Large intestine (tissue), 3 donors: ENCODE data around the gene ZNF275. TPM values are rescaled to one million over a fixed set of nuclear protein-coding genes. Genes with fewer than 3 reads are reported as not detected.

Experiments used
- DNase-seq, 2 donors: peaks; one replicate each; pipeline versions ENCODE4 v3.0.0 to v3.0.0-alpha.2; 2013
- H3K27ac ChIP-seq: one replicate; pipeline ENCODE4 v1.5.1; 2013; ENCODE audit warnings: low read length
- H3K27me3 ChIP-seq: 2 replicates; pipeline ENCODE4 v1.6.1; 2013; ENCODE audit warnings: low read length; ENCODE audit not compliant: control insufficient read depth, insufficient read depth
- H3K36me3 ChIP-seq: 2 replicates; pipeline ENCODE4 v1.6.1; 2013; ENCODE audit warnings: low read length; ENCODE audit not compliant: control insufficient read depth, insufficient read depth
- H3K4me1 ChIP-seq: one replicate; pipeline ENCODE4 v1.6.1; 2013; ENCODE audit warnings: low read length; ENCODE audit not compliant: control insufficient read depth, insufficient read depth
- H3K4me3 ChIP-seq: one replicate; pipeline ENCODE4 v1.5.1; 2013; ENCODE audit warnings: low read length
- H3K9me3 ChIP-seq: one replicate; pipeline ENCODE4 v1.6.1; 2013; ENCODE audit warnings: mild to moderate bottlenecking, low read depth, low read length, moderate library complexity; ENCODE audit not compliant: control insufficient read depth
- WGBS: methylation state at CpG from one replicate; pipeline ENCODE4 v1.1.5; 2013; ENCODE audit warnings: low lambda C conversion rate; ENCODE audit not compliant: insufficient coverage; 5-methylcytosine and 5-hydroxymethylcytosine counted together
- polyA plus RNA-seq: library from polyadenylated mRNA; unstranded; fragments of 120-200 nt; gene quantifications from one replicate; pipeline ENCODE4 v1.2.1, GENCODE V29; 2013

ZNF275 gene
- polyA plus RNA-seq, 1 donor = 9.7 TPM

DNA sequence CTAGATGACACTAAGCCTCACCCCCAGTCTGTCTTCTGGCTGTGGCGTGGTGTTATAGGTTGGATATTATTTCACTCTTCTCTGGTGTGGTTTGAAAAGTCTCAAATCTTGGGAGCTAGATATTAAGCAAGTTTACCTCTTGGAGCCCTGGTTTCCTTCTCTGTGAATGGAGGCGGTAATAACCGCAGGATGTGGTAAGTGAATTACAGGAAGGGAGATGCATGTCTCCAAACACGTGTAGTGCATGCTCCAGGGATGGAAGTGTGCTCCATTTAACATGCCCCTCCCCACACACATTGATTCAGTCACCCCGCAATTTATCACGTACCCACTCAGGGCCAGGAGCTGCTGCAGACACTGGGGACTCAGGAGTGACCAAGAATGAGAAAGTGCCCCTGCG is 4.9 kb downstream of the ZNF275 start:
- H3K27ac ChIP-seq = no peak overlapping the region
- no peak overlapping the region for H3K4me3 ChIP-seq
- WGBS = no CpG with 5 or more reads among the region's 7 CpGs
- no peaks in the 10 kb centered on the region for H3K9me3 ChIP-seq
- H3K4me1 ChIP-seq = no peaks in the 10 kb centered on the region
- no peaks in the 10 kb centered on the region for H3K27me3 ChIP-seq
- peaks cover 7% of the 10 kb centered on the region for H3K36me3 ChIP-seq
- no peak for DNase-seq

DNA sequence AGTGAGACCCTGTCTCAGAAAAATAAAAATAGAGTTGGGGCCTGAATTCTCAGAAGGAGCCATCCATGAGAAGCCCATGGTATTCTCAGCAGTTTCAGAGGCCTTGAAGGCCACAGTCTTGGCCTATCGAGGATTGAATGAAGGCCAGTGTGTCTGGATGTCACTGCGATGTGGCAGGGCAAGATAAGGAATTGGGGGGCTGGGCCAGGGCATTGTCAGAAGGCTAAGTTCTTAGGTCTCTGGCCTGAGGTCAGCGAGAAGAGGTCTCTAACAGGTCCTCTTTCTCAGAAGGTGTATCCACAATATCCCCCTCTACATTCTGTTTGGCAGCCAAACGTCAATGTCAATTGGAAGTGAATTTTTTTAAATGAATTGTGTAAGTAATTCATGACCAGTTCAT is 5.7 kb downstream of the ZNF275 start:
- no peaks in the 10 kb centered on the region for H3K4me1 ChIP-seq
- H3K4me3 ChIP-seq = no peak overlapping the region
- no peaks in the 10 kb centered on the region for H3K27me3 ChIP-seq
- WGBS = no CpG with 5 or more reads among the region's 4 CpGs
- H3K27ac ChIP-seq = no peak overlapping the region
- H3K36me3 ChIP-seq = peaks cover 12% of the 10 kb centered on the region
- H3K9me3 ChIP-seq = no peaks in the 10 kb centered on the region
- no peak for DNase-seq

DNA sequence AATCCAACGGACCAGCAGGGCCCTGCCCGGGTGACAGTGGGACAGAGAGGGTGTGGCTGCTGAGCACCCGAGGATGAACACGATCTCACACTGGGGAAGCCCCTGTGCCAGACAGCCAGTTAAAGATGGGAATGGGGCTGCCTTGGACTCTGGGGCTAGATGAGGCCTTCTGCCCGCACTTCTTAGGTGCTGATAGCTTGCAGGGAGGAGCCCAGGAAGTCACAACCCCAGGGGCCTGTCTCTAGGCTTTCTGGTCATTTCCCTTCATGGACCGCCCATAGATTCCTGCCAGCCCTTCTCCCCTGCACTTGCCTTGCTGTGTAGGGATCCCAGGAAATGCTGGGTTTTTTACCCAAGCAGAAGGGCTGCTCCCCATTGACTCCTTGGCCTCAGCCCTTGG is 6.2 kb downstream of the ZNF275 start:
- no peaks in the 10 kb centered on the region for H3K4me1 ChIP-seq
- DNase-seq = no peak
- no peaks in the 10 kb centered on the region for H3K27me3 ChIP-seq
- no peak overlapping the region for H3K27ac ChIP-seq
- no peak overlapping the region for H3K4me3 ChIP-seq
- H3K9me3 ChIP-seq = no peaks in the 10 kb centered on the region
- no CpG with 5 or more reads among the region's 6 CpGs for WGBS
- peaks cover 15% of the 10 kb centered on the region for H3K36me3 ChIP-seq

DNA sequence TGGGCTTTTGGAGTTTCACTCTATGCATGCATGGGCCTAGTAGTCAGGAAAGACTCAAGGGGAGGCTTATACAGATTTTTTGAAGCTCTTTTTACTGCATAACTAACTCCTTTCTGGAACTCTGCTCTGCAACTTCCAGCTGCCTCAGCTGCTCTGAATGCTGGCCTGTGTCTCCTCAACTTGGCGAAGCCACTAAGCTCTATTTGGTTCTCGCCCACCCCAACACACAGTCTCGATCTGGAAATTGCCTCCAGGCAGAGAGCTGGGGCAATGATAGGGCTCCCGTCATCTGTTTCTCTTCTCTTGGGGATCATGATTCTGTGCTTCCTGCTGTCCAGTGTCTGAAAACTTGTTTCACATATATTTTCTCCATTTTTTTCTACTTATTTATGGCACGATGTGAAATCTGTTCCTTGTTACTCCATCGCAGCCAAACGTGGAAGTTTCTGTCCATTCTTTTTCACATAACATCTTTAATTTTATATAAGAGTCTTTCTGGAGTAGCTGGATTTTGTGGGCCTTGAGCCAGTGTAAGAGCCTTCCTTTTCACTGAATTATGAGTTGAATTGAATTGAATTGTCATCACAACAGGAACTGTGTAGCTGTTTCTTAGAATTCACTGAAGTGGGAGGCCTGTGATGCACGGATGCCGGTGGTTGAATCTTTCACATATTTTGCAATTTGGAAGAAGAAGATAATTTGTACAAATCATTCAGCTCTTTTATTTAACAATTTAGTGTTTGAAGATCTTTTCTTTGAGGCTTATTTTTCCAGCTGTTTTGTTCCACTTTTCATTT is 9.0 kb downstream of the ZNF275 start:
- Histone ChIP-seq H3K27ac (no peak overlapping the region), H3K4me1 (no peaks in the 10 kb centered on the region), H3K27me3 (no peaks in the 10 kb centered on the region), H3K9me3 (peaks cover 7% of the 10 kb centered on the region), H3K36me3 (peaks cover 35% of the 10 kb centered on the region), H3K4me3 (no peak overlapping the region)
- DNase-seq = no peak
- WGBS = no CpG with 5 or more reads among the region's 9 CpGs

DNA sequence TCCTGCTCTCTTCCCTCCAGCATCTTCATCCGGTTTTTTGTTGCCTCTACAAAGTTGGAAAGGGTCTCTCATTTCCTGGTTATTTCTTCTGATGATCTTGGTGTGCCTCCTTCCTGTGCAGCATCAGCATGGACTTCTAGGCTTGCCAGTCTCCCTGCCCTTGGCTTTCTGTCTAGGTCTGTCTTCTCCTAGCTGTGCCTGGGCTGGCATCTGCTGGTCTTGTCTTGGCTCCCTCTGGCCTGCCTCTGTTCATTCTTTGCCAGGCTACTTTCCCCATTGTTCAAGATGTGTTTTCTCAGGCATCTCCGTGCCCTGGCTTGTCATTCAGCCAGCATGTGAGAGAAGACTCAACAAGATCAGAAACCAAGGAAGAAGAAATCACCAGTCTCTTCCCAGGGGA is 9.7 kb downstream of the ZNF275 start:
- Histone ChIP-seq H3K9me3 (peaks cover 7% of the 10 kb centered on the region), H3K36me3 (peaks cover 35% of the 10 kb centered on the region), H3K27ac (no peak overlapping the region), H3K4me3 (no peak overlapping the region), H3K4me1 (no peaks in the 10 kb centered on the region), H3K27me3 (no peaks in the 10 kb centered on the region)
- no CpG with 5 or more reads among the region's 2 CpGs for WGBS
- DNase-seq = no peak

DNA sequence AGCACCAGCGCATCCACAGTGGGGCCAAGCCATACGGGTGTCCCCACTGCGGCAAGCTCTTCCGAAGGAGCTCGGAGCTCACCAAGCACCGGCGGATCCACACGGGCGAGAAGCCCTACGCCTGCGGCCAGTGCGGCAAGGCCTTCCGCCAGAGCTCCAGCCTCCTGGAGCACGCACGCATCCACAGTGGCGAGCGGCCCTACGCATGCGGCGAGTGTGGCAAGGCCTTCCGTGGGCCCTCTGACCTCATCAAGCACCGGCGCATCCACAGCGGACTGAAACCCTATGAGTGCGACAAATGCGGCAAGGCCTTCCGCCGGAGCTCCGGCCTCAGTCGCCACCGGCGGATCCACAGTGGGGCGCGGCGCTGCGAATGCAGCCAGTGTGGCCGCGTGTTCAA is 13.6 kb downstream of the ZNF275 start:
- H3K9me3 ChIP-seq = peaks cover 7% of the 10 kb centered on the region

DNA sequence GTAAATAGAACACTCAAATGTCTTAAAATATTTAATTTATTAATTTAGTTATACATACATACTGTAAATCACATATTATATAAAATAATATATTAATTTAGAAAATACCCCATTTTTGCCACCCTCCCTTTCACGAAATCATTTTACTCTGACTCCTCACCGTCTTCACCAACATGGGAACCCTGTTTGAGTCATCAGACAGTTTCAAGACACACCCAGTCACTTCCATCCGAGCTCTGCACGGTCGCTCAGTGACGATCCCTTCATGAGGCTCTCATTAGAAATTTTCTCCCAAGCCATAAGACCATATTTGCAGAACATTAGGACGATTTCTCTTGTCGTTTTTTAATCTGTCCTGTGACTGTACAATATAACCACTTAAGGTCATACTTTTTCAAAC is 14.5 kb downstream of the ZNF275 start:
- H3K4me1 ChIP-seq = no peaks in the 10 kb centered on the region
- DNase-seq = no peak
- H3K27me3 ChIP-seq = no peaks in the 10 kb centered on the region
- peaks cover 39% of the 10 kb centered on the region for H3K36me3 ChIP-seq
- H3K4me3 ChIP-seq = no peak overlapping the region
- H3K9me3 ChIP-seq = peaks cover 7% of the 10 kb centered on the region
- H3K27ac ChIP-seq = no peak overlapping the region
- no CpG with 5 or more reads among the region's 8 CpGs for WGBS

More for the DNA sequence above, 13.6 kb downstream of the ZNF275 start:
- Histone ChIP-seq H3K36me3 (peaks cover 39% of the 10 kb centered on the region), H3K27me3 (no peaks in the 10 kb centered on the region), H3K4me3 (no peak overlapping the region), H3K4me1 (no peaks in the 10 kb centered on the region), H3K27ac (no peak overlapping the region)
- no CpG with 5 or more reads among the region's 38 CpGs for WGBS
- no peak for DNase-seq

DNA sequence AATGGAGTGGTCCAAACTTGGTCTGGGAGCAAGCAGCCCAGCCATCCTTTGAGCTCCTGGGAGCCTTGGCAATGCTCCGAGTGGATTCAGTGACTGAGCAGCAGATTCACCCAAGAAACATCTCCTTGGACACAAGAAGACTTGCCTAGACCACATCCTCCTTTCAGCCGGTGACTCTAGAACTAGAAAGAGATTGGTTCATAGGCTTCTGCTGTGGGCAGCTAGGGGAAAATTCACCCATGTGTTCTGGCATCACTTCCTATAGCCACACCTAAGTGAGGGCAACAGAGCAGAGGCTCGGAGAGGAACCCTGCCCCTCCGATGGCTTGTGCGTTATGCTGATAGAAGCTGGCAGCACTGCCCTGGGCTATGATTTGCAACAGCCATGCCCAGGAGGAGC is 16.0 kb downstream of the ZNF275 start:
- Histone ChIP-seq H3K27ac (no peak overlapping the region), H3K9me3 (peaks cover 7% of the 10 kb centered on the region), H3K36me3 (peaks cover 29% of the 10 kb centered on the region), H3K27me3 (no peaks in the 10 kb centered on the region), H3K4me3 (no peak overlapping the region), H3K4me1 (no peaks in the 10 kb centered on the region)
- no CpG with 5 or more reads among the region's 5 CpGs for WGBS
- no peak for DNase-seq

DNA sequence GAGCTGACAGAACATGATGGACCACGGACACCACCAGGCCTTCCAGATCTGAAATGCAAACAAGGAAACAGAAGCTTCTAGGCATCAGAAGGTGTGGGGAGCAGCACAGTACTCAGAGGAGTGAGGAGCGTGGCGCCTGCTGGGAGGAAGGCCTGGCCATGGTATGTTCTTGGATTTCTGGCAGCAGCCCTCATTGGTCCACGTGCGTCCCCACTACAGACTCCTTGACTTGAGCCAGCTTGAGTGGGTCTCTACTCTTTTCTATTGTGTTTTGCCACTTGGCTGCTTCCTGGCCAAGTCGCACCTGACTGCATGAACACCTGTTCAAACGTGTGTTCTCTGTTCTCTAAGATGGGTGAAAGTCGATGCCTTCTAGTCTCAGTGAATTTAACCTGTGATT is 18.0 kb downstream of the ZNF275 start:
- Histone ChIP-seq H3K36me3 (peaks cover 16% of the 10 kb centered on the region), H3K4me1 (peaks cover 2% of the 10 kb centered on the region), H3K27ac (no peak overlapping the region), H3K4me3 (no peak overlapping the region), H3K27me3 (no peaks in the 10 kb centered on the region), H3K9me3 (peaks cover 7% of the 10 kb centered on the region)
- WGBS = no CpG with 5 or more reads among the region's 8 CpGs
- no peak for DNase-seq

DNA sequence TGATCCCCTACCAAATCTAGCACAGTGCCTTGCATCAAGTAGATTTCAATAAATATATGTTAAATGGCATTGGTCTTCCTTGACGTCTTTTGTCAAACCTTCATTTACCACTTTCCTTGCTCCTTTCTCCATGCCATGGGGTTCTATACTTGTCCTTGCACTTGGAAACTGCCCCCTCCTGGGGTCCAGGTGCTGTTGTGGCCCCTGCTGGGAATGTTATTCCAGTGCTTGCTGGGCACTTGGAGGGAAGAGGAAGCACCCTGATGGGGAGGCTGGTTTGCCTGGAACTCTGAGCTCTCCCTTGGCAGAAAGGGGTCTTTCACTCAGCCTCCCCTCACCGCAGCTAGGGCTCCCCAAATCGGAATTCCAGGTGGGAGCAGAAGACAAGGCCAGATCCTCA is 18.9 kb downstream of the ZNF275 start:
- WGBS = no CpG with 5 or more reads among the region's 3 CpGs
- peaks cover 8% of the 10 kb centered on the region for H3K36me3 ChIP-seq

DNA sequence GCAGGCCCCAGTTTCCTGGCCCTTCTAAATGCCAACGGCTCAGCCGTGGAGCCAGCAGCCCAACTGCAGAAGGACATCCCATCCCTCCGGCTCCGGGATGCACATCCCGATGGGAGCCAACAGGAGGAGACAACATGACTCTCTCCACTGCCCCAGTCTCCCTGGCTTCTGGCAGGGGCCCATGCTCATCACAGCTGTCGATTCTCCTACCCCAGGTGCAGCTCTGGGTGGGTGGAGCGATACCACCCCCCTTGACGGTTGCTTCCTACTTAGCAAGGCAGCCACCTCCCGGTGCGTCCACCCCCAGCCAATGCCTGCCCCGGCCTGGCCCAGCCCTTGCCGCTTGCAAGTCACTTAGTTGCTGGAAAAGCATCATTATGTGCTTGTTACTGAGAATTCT is 19.5 kb downstream of the ZNF275 start:
- Histone ChIP-seq H3K9me3 (no peaks in the 10 kb centered on the region), H3K4me1 (peaks cover 2% of the 10 kb centered on the region), H3K27ac (no peak overlapping the region), H3K4me3 (no peak overlapping the region), H3K27me3 (no peaks in the 10 kb centered on the region), H3K36me3 (peaks cover 4% of the 10 kb centered on the region)
- no peak for DNase-seq
- WGBS = no CpG with 5 or more reads among the region's 12 CpGs

More for the DNA sequence above, 18.9 kb downstream of the ZNF275 start:
- peaks cover 2% of the 10 kb centered on the region for H3K4me1 ChIP-seq
- no peak overlapping the region for H3K4me3 ChIP-seq
- no peaks in the 10 kb centered on the region for H3K27me3 ChIP-seq
- H3K27ac ChIP-seq = no peak overlapping the region
- DNase-seq = no peak
- H3K9me3 ChIP-seq = no peaks in the 10 kb centered on the region
